ENCODE measurements around the gene CEACAM18. TPM values are rescaled to one million over a fixed set of nuclear protein-coding genes. Genes with fewer than 3 reads are reported as not detected.

The CEACAM18 gene
- total and polyA plus RNA-seq, 2 experiments from 2014 or later, result 0.19 TPM; not detected in 1

DNA sequence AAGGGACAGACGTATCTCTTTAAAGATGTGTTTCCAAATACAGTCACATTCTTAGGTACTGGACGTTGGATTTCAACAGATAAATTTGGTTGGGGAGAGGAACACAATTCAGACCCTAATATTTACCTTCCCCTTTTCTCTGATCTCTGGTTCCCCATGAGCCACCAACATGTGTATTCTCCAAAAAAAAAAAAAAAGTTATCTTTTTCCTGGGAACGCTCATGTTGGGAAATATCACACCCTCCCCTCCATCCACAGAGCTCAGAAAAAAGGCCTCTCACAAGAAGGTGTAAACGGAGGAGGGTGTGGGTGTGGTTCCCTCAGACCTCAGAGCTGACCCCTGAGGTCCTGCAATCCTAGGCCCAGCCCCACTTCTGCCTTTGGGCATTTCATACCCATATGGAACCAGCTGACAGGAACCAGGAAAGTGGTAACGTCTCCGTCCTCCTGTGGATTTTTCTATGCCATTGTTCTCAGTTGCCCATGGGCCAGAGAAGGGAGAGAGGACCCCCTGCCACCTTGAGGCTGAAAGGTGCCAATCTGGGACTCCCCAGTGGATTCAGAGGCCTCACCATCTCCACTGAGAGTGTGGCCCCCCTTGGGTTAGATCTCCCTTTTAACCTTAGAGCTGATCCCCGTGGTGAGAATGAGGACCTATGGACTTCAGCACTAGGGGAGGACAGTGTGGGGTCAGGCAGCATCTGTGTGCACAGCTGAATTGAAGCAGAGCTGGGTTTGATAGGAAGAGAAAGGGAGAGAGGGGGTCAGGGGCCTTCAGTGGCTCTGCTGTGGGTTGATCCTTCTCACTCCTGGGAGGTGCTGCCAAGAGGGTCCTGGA is 31.7 kb downstream of the CEACAM18 start:
- no peaks in the 10 kb centered on the region for H3K9me3 ChIP-seq (ENCODE audit: low read depth)
- no peak overlapping the region for H2AFZ ChIP-seq
- H3K27ac ChIP-seq, result no peak overlapping the region
- no peak overlapping the region for H3K4me2 ChIP-seq
- no peak for DNase-seq (ENCODE audit: low spot score)
- 55% methylated on average over 7 of the region's 7 CpGs for WGBS (ENCODE audit: low lambda C conversion rate, missing lambda C conversion rate)
- H3K4me3 ChIP-seq, result no peak overlapping the region
- no peaks in the 10 kb centered on the region for H3K27me3 ChIP-seq
- no peaks in the 10 kb centered on the region for H3K36me3 ChIP-seq (replicated peaks; ENCODE audit: insufficient read depth, low read depth)
- H3K79me2 ChIP-seq, result no peaks in the 10 kb centered on the region
- TF ChIP-seq, protein P1, sequence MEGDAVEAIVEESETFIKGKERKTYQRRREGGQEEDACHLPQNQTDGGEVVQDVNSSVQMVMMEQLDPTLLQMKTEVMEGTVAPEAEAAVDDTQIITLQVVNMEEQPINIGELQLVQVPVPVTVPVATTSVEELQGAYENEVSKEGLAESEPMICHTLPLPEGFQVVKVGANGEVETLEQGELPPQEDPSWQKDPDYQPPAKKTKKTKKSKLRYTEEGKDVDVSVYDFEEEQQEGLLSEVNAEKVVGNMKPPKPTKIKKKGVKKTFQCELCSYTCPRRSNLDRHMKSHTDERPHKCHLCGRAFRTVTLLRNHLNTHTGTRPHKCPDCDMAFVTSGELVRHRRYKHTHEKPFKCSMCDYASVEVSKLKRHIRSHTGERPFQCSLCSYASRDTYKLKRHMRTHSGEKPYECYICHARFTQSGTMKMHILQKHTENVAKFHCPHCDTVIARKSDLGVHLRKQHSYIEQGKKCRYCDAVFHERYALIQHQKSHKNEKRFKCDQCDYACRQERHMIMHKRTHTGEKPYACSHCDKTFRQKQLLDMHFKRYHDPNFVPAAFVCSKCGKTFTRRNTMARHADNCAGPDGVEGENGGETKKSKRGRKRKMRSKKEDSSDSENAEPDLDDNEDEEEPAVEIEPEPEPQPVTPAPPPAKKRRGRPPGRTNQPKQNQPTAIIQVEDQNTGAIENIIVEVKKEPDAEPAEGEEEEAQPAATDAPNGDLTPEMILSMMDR (IDR thresholded peaks at IDR 0.05; ENCODE audit: poor library complexity), result no peak
- TF ChIP-seq EZH2 (IDR thresholded peaks at IDR 0.05; ENCODE audit: borderline replicate concordance) (no peak), EZH2phosphoT487 (IDR thresholded peaks at IDR 0.05; ENCODE audit: low read depth, severe bottlenecking, unreplicated experiment) (no peak)
- H3K9me2 ChIP-seq (replicated peaks; ENCODE audit: insufficient read depth), result no peaks in the 10 kb centered on the region
- no peaks in the 10 kb centered on the region for H3K4me1 ChIP-seq (ENCODE audit: insufficient read depth)
- H4K20me1 ChIP-seq (ENCODE audit: insufficient read depth, poor library complexity, severe bottlenecking), result no peaks in the 10 kb centered on the region

DNA sequence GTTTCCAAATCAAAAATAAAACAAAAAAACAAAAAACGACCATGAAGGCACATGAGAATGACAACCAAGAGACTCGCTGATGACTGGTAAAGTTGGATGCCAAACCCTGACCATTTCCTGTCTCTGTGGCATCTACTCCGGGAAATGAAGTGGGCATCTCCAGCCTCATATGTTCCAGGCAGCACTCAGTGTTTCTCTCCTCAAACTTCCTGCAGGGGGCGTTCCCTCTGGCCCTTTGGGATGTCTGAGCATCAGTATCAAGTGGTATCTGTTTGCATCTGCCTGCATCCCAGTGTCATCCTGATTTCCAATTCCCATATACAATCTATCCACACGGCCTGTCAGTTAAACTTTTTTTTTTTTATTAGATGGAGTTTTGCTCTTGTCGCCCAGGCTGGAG is 33.0 kb downstream of the CEACAM18 start:
- 43% methylated on average over 6 of the region's 6 CpGs for whole genome bisulfite sequencing (ENCODE audit: low lambda C conversion rate, missing lambda C conversion rate)
- no peaks in the 10 kb centered on the region for H3K36me3 ChIP-seq (replicated peaks; ENCODE audit: insufficient read depth, low read depth)
- no peaks in the 10 kb centered on the region for H4K20me1 ChIP-seq (ENCODE audit: insufficient read depth, poor library complexity, severe bottlenecking)
- no peaks in the 10 kb centered on the region for H3K27me3 ChIP-seq
- no peaks in the 10 kb centered on the region for H3K79me2 ChIP-seq
- DNase-seq (ENCODE audit: low spot score), result no peak
- no peaks in the 10 kb centered on the region for H3K9me3 ChIP-seq (ENCODE audit: low read depth)
- H3K4me1 ChIP-seq (ENCODE audit: insufficient read depth), result no peaks in the 10 kb centered on the region
- no peak overlapping the region for H3K4me2 ChIP-seq
- no peaks in the 10 kb centered on the region for H3K9me2 ChIP-seq (replicated peaks; ENCODE audit: insufficient read depth)
- H2AFZ ChIP-seq, result no peak overlapping the region
- no peak overlapping the region for H3K4me3 ChIP-seq
- TF ChIP-seq, protein P1 (IDR thresholded peaks at IDR 0.05; ENCODE audit: poor library complexity), result no peak
- TF ChIP-seq EZH2phosphoT487 (IDR thresholded peaks at IDR 0.05; ENCODE audit: low read depth, severe bottlenecking, unreplicated experiment), result no peak
- TF ChIP-seq EZH2 (IDR thresholded peaks at IDR 0.05; ENCODE audit: borderline replicate concordance), result no peak
- no peak overlapping the region for H3K27ac ChIP-seq

DNA sequence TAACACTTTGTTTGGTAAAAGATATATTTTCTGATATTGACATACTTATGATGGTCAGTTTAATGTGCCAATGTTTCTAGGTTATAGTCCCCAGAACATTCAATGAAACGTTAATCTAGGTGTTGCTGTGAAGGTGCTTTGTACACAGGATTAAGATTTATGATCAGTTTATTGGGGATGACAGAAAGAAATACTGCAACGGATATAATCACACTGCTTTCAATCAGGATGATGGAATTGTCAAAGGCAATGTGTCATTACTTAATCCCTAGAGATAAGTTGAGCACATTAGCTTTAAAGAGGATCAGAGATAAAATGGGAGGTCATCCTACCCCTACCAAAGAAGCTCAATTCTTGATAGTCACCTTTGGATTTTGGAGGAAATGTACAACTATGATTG is 35.6 kb downstream of the CEACAM18 start:
- Histone ChIP-seq H3K4me2 (no peak overlapping the region), H2AFZ (no peak overlapping the region), H3K36me3 (replicated peaks; ENCODE audit: insufficient read depth, low read depth) (no peaks in the 10 kb centered on the region), H3K4me1 (ENCODE audit: insufficient read depth) (no peaks in the 10 kb centered on the region), H3K9me2 (replicated peaks; ENCODE audit: insufficient read depth) (no peaks in the 10 kb centered on the region), H4K20me1 (ENCODE audit: insufficient read depth, poor library complexity, severe bottlenecking) (no peaks in the 10 kb centered on the region), H3K79me2 (no peaks in the 10 kb centered on the region), H3K4me3 (no peak overlapping the region), H3K9me3 (ENCODE audit: low read depth) (no peaks in the 10 kb centered on the region), H3K27ac (no peak overlapping the region), H3K27me3 (no peaks in the 10 kb centered on the region)
- TF ChIP-seq, protein P1 (IDR thresholded peaks at IDR 0.05; ENCODE audit: poor library complexity), result no peak
- no peak for TF ChIP-seq EZH2 (IDR thresholded peaks at IDR 0.05; ENCODE audit: borderline replicate concordance)
- no peak for TF ChIP-seq EZH2phosphoT487 (IDR thresholded peaks at IDR 0.05; ENCODE audit: low read depth, severe bottlenecking, unreplicated experiment)
- DNase-seq (ENCODE audit: low spot score), result no peak
- 36% methylated on average over 2 of the region's 2 CpGs for WGBS (ENCODE audit: low lambda C conversion rate, missing lambda C conversion rate)

Data from hepatocyte (in vitro differentiated cells).